Stimulated activated CD4-positive, alpha-beta T cell treated with anti-CD3 and anti-CD28 coated beads, Interleukin-2, amount 100 ng/mL, for 48 hours (primary cell): ENCODE data around the gene RELB.

ENCODE experiments used
- DNase-seq, 2 donors: peaks; one replicate each; pipeline ENCODE4 v3.0.0-alpha.2; 2020

RELB gene

GRCh38 chr19:45023048-45023447 lies 21.8 kb downstream of the RELB start:
- DNase-seq = no peak

GRCh38 chr19:45025264-45025663 lies 24.0 kb downstream of the RELB start:
- DNase-seq = no peak

GRCh38 chr19:45027371-45027770 lies 26.1 kb downstream of the RELB start:
- no peak for DNase-seq

GRCh38 chr19:45030825-45031224 lies 29.6 kb downstream of the RELB start:
- DNase-seq = no peak

GRCh38 chr19:45032421-45032820 lies 31.2 kb downstream of the RELB start:
- no peak for DNase-seq

- no peak for DNase-seq
Measured at GRCh38 chr19:45035755-45036154, 34.5 kb downstream of the RELB start.

- no peak for DNase-seq
Measured at GRCh38 chr19:45037393-45038169, 36.3 kb downstream of the RELB start.

GRCh38 chr19:45038931-45039893 lies 37.9 kb downstream of the RELB start, which contains the start of gene CLASRP:
Gene CLASRP (plus strand): TSS chr19:45039045. CDS start chr19:45040213, 1,168 bp downstream.
- DNase-seq = peak; percentile 87 to 90

GRCh38 chr19:45040059-45040771 lies 39.0 kb downstream of the RELB start:
- no peak for DNase-seq

- no peak for DNase-seq
Measured at GRCh38 chr19:45041125-45041524, 39.9 kb downstream of the RELB start.

GRCh38 chr19:45045671-45046353 lies 44.5 kb downstream of the RELB start:
- no peak for DNase-seq

GRCh38 chr19:45046355-45046754 lies 45.1 kb downstream of the RELB start:
- DNase-seq = no peak

- DNase-seq = no peak
Measured at GRCh38 chr19:45047188-45047797, 46.0 kb downstream of the RELB start.

GRCh38 chr19:45049073-45049736 lies 47.9 kb downstream of the RELB start:
- no peak for DNase-seq

- DNase-seq = no peak
Measured at GRCh38 chr19:45050036-45050435, 48.8 kb downstream of the RELB start.

- DNase-seq = no peak
Measured at GRCh38 chr19:45051929-45052579, 50.8 kb downstream of the RELB start.

GRCh38 chr19:45056831-45057230 lies 55.6 kb downstream of the RELB start:
- no peak for DNase-seq

- no peak for DNase-seq
Measured at GRCh38 chr19:45057444-45057843, 56.2 kb downstream of the RELB start.

- DNase-seq = no peak
Measured at GRCh38 chr19:45058622-45059159, 57.4 kb downstream of the RELB start.

- peak; percentile 88 to 91 for DNase-seq
Measured at GRCh38 chr19:45059258-45059965, 58.1 kb downstream of the RELB start.
